D721Med (cell line): ENCODE results near the gene MOCS1.
"Not testable (repeated sequence)": the region's sequence is repeated elsewhere in the genome, so short reads cannot be mapped to it uniquely, and the experiment has no call there.

Source experiments
- DNase-seq: peaks from one replicate; pipeline ENCODE4 v3.0.0; 2011; ENCODE audit warnings: low spot score; ENCODE audit not compliant: insufficient read length
- FAIRE-seq: peaks from 2 replicates; lab custom pipeline; 2011; peaks lifted over from hg19 to GRCh38; lab: Jason Lieb, UNC
- TF ChIP-seq, protein P1 (sequence below): IDR thresholded peaks from 2 replicates; pipeline ENCODE4 v1.5.1; 2012; ENCODE audit warnings: mild to moderate bottlenecking, control low read depth; ENCODE audit not compliant: insufficient read depth; ENCODE audit errors: missing control alignments

The MOCS1 gene

DNA sequence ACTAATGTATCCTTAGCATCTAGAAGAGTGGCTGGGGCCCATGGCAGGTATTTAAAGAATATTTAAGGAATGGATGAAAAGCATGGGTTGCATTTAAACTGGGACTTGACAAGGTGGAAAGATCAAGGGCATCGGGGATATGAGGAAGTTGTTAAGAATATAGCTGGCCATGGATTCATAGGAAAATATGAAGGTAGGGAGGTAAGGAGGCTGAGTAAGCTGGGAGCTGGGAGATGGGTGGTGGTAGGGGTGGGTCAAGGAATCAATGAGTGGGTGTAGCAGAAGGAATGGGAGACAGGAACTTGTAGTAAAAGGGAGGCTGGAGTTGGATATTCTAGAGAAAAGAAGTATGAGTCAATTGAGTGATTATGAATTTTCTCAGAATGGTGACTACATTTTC is 44.0 kb upstream of the MOCS1 start:
- TF ChIP-seq, protein P1, sequence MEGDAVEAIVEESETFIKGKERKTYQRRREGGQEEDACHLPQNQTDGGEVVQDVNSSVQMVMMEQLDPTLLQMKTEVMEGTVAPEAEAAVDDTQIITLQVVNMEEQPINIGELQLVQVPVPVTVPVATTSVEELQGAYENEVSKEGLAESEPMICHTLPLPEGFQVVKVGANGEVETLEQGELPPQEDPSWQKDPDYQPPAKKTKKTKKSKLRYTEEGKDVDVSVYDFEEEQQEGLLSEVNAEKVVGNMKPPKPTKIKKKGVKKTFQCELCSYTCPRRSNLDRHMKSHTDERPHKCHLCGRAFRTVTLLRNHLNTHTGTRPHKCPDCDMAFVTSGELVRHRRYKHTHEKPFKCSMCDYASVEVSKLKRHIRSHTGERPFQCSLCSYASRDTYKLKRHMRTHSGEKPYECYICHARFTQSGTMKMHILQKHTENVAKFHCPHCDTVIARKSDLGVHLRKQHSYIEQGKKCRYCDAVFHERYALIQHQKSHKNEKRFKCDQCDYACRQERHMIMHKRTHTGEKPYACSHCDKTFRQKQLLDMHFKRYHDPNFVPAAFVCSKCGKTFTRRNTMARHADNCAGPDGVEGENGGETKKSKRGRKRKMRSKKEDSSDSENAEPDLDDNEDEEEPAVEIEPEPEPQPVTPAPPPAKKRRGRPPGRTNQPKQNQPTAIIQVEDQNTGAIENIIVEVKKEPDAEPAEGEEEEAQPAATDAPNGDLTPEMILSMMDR: no peak
- FAIRE-seq (no peak), DNase-seq (no peak)

DNA sequence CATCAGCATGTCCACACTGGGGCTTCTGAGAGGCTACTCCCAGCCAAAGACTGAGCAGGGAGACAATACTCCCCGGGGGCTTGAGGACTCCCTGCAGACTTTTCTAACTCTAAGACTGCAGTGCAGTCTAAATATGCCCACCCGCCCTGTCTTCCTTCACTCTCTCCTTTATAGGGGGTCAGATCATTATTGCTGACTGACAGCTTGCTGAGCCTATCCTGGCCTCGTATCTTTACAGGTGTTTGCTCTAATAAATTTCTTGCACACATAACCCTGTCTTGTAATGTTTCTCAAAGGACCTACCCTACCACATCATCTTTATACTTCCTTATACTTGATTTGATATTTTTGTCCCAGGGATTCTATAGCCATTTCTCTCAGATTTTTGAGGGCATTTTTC is 39.4 kb upstream of the MOCS1 start:
- DNase-seq: no peak
- TF ChIP-seq, protein P1: no peak
- FAIRE-seq: no peak

DNA sequence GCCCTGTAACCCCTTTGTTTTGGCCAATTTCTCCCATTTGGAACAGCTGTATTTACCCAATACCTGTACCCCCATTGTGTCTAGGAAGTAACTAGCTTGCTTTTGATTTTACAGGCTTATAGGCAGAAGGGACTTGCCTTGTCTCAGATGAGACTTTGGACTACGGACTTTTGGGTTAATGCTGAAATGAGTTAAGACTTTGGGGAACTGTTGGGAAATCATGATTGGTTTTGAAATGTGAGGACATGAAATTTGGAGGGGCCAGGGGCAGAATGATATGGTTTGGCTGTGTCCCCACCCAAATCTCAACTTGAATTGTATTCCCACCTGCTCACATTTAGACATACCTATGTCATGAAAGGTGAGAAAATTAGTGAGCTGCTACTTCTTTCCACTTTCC is 38.5 kb upstream of the MOCS1 start:
- DNase-seq, FAIRE-seq: not testable (repeated sequence)

DNA sequence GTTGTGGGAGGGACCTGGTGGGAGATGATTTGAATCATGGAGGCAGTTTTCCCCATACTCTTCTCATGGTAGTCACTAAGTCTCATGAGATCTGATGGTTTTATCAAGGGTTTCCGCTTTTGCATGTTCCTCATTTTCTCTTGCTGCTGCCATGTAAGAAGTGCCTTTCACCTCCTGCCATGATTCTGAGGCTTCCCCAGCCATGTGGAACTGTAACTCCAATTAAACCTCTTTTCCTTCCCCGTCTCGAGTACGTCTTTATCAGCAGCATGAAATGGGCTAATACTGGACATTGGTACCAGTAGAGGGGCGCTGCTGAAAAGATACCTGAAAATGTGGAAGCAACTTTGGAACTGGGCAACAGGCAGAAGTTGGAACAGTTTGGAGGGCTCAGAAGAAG is 36.9 kb upstream of the MOCS1 start:
- DNase-seq, FAIRE-seq: not testable (repeated sequence)

DNA sequence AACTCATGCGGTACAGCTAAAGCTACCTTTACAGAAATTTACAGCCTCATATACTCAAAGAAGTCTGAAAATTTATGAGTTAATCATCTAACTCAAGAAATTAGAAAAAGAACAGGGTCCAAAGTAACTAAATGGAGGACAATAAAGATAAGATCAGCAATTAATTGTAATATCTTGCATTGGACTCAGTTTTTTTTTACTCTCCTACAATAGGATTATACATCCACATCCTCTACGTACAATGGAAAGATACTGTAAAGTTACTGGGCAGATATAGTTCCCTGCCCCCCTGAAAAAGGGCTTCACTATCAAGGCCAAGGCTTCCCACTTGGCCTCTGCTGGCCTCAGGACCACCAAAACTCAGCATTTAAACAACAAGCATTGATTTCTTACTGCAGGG is 31.5 kb upstream of the MOCS1 start:
- FAIRE-seq (no peak), DNase-seq (no peak)
- TF ChIP-seq, protein P1: no peak

DNA sequence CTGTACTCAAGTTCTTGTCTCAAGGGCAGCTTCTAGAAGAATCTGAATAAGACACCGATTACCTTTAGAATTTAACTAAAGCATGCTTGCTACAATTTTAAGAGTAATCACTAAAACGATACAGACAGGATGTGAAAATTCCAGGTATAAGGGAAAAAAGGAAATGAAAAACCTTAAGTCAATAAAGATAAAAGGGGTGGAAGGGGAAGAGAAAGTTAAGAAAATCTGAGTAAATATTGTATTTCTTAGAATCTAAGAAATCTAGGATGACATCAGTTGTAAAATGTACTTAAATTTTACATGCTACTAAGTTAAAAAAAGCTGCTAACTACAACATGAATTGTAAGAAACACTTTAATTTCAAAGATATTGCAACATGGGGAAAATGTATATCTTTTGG is 30.3 kb upstream of the MOCS1 start:
- TF ChIP-seq, protein P1: no peak
- no peak for DNase-seq
- FAIRE-seq: no peak

DNA sequence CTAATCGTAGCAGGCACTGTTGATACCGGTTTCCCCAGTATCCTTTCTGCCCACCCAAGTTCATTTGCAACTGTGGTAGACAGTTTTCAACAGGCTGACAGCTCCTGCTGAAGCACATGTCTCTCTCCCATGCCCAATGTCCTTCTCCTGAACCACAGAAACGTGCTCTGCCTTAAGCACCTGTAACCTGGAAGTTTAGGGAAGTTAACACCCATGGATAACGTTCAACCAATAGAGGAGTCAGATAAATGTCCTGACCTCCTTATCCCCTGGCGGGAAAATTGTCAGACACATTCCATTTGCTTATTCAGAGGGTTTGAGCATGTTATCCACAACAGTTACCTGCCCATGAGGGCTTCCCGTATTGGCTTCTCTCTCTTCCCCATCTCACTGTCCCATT is 29.8 kb upstream of the MOCS1 start:
- TF ChIP-seq, protein P1: no peak
- FAIRE-seq: no peak
- DNase-seq: no peak

DNA sequence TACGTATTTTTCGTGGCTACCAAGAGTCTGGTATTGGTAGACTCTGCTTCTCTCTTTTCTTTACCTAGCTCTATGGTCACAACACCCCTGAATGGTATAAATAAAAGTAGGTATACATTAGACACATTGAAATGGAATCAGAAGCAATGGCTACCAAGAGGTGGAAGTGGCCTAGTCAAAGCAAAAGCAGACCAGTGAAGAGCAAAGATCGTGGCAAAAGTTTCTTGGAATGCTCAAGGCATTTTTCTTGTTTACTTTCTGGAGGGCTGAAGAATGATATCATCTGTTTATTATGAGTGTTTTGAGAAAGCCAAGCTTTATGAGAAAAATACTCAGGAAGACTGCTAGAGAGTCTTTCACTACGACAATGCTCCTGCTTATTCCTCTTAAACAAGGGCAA is 28.6 kb upstream of the MOCS1 start:
- TF ChIP-seq, protein P1: no peak
- no peak for FAIRE-seq
- no peak for DNase-seq
